Erythroblast (primary cell): ENCODE measurements around the gene ZNF865.
A peak's percentile ranks its signal among the peaks of the same experiment; 100 is the strongest.

Experiments used
- DNase-seq, 2 experiments: peaks; one replicate each; lab custom pipeline; 2025; lab: John Stamatoyannopoulos, UW
- GATA1 ChIP-seq: IDR thresholded peaks from 2 replicates; pipeline ENCODE4 v1.6.1; 2011; ENCODE audit warnings: low read depth, mild to moderate bottlenecking, control low read depth, low read length, moderate library complexity
- POLR2A ChIP-seq: IDR thresholded peaks from 2 replicates; pipeline ENCODE4 v1.6.1; 2011; ENCODE audit warnings: mild to moderate bottlenecking, low read length

The ZNF865 gene

GRCh38 chr19:55645512-55645881, 40.0 kb downstream of the ZNF865 start:
- TF ChIP-seq POLR2A (no peak), GATA1 (no peak)

GRCh38 chr19:55646889-55647731, 41.7 kb downstream of the ZNF865 start:
- no peak for DNase-seq
- no peak for TF ChIP-seq POLR2A
- no peak for TF ChIP-seq GATA1

More at GRCh38 chr19:55645512-55645881, 40.0 kb downstream of the ZNF865 start:
- no peak for DNase-seq

- DNase-seq = peak; percentile 58 to 68
- TF ChIP-seq GATA1 (no peak), POLR2A (no peak)
Observed at GRCh38 chr19:55647732-55648584, 42.5 kb downstream of the ZNF865 start, which contains the start of gene CCDC106. Gene CCDC106, plus strand, starts transcription at chr19:55648212. Its CDS starts 835 bp downstream, at chr19:55649047.

GRCh38 chr19:55648585-55649267, 43.3 kb downstream of the ZNF865 start:
- no peak for DNase-seq
- no peak for TF ChIP-seq POLR2A
- no peak for TF ChIP-seq GATA1

GRCh38 chr19:55649268-55650125, 44.0 kb downstream of the ZNF865 start:
- no peak for DNase-seq
- no peak for TF ChIP-seq GATA1
- TF ChIP-seq POLR2A = no peak

GRCh38 chr19:55650126-55650557, 44.7 kb downstream of the ZNF865 start:
- TF ChIP-seq POLR2A = no peak
- no peak for TF ChIP-seq GATA1
- DNase-seq = no peak

- TF ChIP-seq POLR2A = no peak
- no peak for TF ChIP-seq GATA1
- DNase-seq = no peak
Observed at GRCh38 chr19:55650602-55651230, 45.3 kb downstream of the ZNF865 start.

GRCh38 chr19:55651236-55651635, 45.8 kb downstream of the ZNF865 start:
- no peak for TF ChIP-seq GATA1
- DNase-seq = no peak

- no peak for DNase-seq
- TF ChIP-seq POLR2A (no peak), GATA1 (no peak)
Observed at GRCh38 chr19:55652311-55653128, 47.1 kb downstream of the ZNF865 start.

GRCh38 chr19:55653651-55654322, 48.3 kb downstream of the ZNF865 start:
- peak; percentile 98 to 99 for DNase-seq
- TF ChIP-seq GATA1 (no peak), POLR2A (peak; percentile 85)

GRCh38 chr19:55654323-55654867, 48.9 kb downstream of the ZNF865 start:
- peak; percentile 99 for DNase-seq
- TF ChIP-seq GATA1 = no peak
